Left cardiac atrium (tissue), 4 donors: ENCODE results near the gene PHLPP1. TPM values are rescaled to one million over a fixed set of nuclear protein-coding genes. Genes with fewer than 3 reads are reported as not detected.

Experiments used
- ATAC-seq, 2 donors: fragments of 200-7000 bp; cut with Tn5 transposase; one replicate each; pipeline ENCODE4 v1.9.1; 2020; ENCODE audit warnings: mild to moderate bottlenecking in 2 of 2, moderate library complexity in 2 of 2
- DNase-seq: peaks from one replicate; pipeline ENCODE4 v3.0.0-alpha.2; 2020
- intact Hi-C, 2 donors: fragments of 100-400 bp; cut with DNase I; formaldehyde crosslinking; loops; one replicate each; pipeline versions ENCODE4 v1.14.1 to v1.15.1; 2022 to 2023
- total RNA-seq, 2 donors: library from RNA; stranded (reverse); fragmentation: NEBNext Ultra II Directional; extraction: Animal tissue kit (Norgen Biotek cat#: 25700); gene quantifications; one replicate each; pipeline ENCODE4 v1.2.1, GENCODE V29; 2021
- donor health status: DM: no; HTN: yes; CAD: no.
- donor health status: DM: no; HTN: yes; CAD: no; lungs with severe emphysema.
- donor health status: DM: yes; HTN: yes; CAD: no.
- donor health status: Dilated cardiomyopathy.

Gene PHLPP1
- total RNA-seq, 2 donors from 2014 or later: 5.0 to 8.6 TPM

DNA sequence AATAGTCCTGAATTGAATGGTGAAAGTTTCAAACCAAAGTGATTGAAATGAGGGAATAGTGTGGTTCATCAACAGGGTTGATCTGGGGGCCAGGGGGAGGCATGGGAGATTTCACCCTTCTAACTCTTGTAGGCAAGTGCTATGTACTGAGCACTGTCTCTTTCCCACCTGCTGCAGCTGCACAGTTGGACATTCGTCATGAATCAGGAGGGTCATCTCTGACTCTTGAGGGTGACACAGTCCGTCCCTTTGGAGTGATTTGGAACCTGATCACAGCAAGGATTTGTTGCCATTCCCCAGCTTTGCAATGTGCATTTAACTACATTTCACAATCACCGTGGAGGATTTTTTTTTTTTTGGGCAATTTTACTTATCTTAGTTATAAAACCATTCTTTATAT lies 224.6 kb downstream of the PHLPP1 start:
- no peak for ATAC-seq
- intact Hi-C loops: loop anchor here in 1 of 2 donors (10.0 kb wide), 1 partner anchor 45 kb away; no protein-coding TSS in a partner anchor
- no peak for DNase-seq

- DNase-seq (no peak), ATAC-seq (no peak)
- intact Hi-C loops: loop anchor here in 1 of 2 donors (10.0 kb wide), 1 partner anchor 48 kb away; no protein-coding TSS in a partner anchor
Measured at GRCh38 chr18:62942578-62942977, 227.2 kb downstream of the PHLPP1 start.

GRCh38 chr18:62944454-62944853 lies 229.1 kb downstream of the PHLPP1 start:
- intact Hi-C loops: loop anchor here in 1 of 2 donors (10.0 kb wide), 1 partner anchor 50 kb away; no protein-coding TSS in a partner anchor
- DNase-seq (no peak), ATAC-seq (peak in 1 of 2 donors; percentile 83)

GRCh38 chr18:62948788-62949187 lies 233.4 kb downstream of the PHLPP1 start:
- ATAC-seq (no peak), DNase-seq (no peak)
- intact Hi-C loops: loop anchor here in 1 of 2 donors (10.0 kb wide), 1 partner anchor 54 kb away; no protein-coding TSS in a partner anchor

DNA sequence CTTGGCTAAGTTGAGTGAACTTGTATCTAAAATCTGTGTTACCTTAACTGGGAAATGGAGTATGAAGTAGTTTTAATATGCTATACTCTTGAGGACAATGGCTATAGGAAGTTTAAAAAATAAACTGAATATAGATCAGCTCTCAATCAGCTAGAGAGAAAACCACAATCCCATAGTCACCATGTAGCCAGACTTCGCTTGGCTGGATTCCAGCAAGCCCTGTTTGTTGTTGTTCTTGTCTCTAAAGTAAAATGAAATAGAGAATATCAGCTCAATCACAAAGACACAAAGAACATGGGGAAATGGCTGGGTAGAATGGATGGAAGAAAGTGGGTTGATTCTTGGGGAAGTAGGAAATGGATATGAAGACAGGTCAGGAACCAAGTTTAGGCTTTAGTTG lies 234.9 kb downstream of the PHLPP1 start:
- intact Hi-C loops: no loop called here
- no peak for ATAC-seq
- DNase-seq: no peak

DNA sequence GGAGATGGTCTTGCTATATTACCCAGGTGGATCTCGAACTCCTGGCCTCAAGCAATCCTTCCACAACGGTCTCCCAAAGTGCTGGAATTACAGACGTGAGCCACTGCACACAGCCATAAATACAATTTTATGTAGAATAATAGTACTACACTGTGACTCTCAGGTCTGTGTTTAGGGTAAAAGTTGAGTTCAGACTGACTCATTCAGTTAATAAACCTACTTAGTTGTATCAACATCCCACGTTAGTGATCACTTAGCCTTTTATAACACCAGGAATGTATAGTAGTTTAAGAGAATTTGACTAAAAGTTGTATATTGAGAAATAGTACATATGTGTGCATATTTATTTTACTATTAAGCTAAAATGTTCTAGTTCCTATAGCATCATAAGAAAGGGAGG lies 237.5 kb downstream of the PHLPP1 start:
- DNase-seq (no peak), ATAC-seq (no peak)
- intact Hi-C loops: no loop called here

DNA sequence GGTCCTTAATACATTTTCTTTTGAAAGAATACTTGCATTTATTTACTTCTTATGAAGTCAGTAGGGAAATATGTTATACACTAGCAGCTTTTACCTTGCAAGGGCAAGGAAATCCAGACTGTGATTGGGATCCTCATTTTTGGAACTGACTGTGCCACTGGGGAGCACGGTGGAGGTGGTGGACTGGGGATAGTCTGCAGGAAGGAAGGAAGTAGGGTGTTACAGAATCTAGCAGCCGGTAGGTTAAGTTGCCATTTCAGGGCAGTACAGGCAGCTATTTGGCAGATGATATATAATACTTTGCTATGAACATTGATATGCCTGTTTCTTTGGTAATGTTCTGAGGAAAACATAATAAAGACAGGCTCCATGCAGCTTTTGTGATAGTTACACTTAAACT lies 238.3 kb downstream of the PHLPP1 start:
- intact Hi-C loops: no loop called here
- DNase-seq (no peak), ATAC-seq (peak in 1 of 2 donors; percentile 23)

DNA sequence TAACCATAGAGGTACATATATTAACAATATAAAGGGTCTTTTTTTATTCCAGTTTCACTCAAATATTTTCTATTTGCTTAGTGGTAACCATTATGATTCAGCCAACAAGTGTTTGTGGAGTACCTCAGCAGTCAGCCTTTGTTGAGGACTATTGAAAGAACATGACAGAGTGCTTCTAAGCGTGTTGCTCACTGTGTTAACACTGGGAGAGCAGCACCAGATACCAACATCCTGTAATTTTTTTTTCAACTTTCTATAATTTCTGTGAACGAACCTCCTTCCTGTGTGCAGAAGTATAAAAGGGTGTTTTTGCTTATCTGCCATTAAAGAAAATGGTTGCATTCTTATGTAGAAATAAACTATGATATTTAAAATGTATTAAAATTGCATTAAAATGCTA lies 239.0 kb downstream of the PHLPP1 start:
- intact Hi-C loops: no loop called here
- DNase-seq (no peak), ATAC-seq (peak in 1 of 2 donors; percentile 62)

DNA sequence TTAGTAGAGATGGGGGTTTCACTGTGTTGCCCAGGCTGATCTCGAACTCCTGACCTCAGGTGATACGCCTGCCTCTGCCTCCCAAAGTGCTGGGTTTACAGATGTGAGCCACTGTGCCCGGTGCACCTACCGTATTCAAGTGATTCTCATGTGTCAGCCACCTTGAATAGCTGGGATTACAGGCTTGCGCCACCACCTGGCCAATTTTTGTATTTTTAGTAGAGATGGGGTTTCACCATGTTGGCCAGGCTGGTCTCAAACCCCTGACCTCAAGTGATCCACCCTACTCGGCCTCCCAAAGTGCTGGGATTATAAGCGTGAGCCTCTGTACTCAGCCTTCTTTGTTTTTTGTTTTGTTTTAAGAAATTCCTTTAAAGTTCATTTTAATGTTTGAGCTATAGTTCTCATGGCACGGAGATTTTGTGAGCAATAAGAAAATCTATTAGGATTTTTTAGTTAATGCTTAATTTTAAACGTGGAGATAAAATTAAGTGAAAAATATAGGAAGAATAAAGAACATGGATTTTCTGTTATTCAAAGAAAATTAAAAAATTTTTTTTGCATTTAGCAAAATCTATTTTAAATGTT lies 242.6 kb downstream of the PHLPP1 start:
- intact Hi-C loops: no loop called here
- peak; percentile 36 for DNase-seq
- no peak for ATAC-seq

DNA sequence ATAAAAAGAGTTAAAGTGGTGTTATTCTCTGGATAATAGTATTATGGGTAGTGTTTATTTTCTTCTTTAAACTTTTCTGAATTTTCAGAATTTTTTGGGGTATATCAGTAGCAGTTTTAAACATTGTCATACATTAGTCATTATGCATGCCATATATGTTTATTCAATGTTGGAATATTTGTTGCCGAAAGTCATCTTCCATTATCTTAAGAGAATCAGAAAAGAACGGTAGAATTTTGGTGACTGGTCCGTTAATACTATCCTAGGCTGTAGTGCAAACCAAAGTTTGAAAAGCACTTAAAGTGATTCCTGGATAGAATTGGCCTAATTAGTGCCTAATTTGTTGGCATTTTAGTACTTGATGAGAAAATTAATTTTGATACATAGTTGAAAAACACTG lies 244.1 kb downstream of the PHLPP1 start:
- DNase-seq (no peak), ATAC-seq (no peak)
- intact Hi-C loops: no loop called here

GRCh38 chr18:62963507-62963906 lies 248.2 kb downstream of the PHLPP1 start:
- ATAC-seq (no peak), DNase-seq (no peak)
- intact Hi-C loops: no loop called here

GRCh38 chr18:62964432-62964831 lies 249.1 kb downstream of the PHLPP1 start:
- ATAC-seq (no peak), DNase-seq (no peak)
- intact Hi-C loops: no loop called here

DNA sequence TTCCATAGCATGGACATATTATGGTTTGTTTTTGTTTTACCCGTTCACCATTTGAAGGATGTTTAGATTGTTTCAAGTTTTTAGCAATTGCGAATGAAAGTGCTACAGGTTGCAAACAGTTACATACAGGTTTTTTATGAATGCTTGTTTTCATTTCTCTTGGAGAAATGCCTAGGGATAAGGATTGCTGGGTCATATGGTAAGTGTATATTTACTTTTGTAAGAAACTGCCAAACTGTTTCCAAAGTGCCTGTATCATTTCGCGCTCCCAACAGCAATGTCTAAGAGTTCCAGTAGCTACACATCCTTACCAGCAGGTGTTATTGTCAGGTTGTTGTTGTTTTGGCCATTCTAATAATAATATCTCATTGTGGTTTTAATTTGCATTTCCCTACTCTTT lies 251.7 kb downstream of the PHLPP1 start:
- intact Hi-C loops: no loop called here
- ATAC-seq (no peak), DNase-seq (no peak)

DNA sequence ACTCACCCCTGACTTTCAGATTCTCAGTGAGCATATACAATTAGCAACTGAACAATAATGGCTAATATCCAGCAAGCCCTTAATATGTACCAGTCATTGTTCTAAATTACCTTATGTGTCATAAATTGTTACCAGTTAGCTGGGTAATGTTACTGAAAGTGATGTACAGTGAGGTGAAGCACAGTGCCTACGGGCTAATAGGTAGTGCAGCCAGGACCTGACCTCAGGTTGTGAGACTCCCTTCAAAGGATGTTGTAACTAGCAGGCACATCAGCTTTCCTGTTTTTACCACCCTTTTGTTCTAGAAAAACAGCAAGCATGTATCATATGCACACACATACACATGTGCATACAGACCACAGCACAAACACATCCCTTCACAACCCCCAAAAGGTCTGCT lies 258.3 kb downstream of the PHLPP1 start:
- intact Hi-C loops: no loop called here
- no peak for DNase-seq
- ATAC-seq: no peak

- DNase-seq (no peak), ATAC-seq (no peak)
- intact Hi-C loops: no loop called here
Measured at GRCh38 chr18:62974388-62974787, 259.0 kb downstream of the PHLPP1 start.

DNA sequence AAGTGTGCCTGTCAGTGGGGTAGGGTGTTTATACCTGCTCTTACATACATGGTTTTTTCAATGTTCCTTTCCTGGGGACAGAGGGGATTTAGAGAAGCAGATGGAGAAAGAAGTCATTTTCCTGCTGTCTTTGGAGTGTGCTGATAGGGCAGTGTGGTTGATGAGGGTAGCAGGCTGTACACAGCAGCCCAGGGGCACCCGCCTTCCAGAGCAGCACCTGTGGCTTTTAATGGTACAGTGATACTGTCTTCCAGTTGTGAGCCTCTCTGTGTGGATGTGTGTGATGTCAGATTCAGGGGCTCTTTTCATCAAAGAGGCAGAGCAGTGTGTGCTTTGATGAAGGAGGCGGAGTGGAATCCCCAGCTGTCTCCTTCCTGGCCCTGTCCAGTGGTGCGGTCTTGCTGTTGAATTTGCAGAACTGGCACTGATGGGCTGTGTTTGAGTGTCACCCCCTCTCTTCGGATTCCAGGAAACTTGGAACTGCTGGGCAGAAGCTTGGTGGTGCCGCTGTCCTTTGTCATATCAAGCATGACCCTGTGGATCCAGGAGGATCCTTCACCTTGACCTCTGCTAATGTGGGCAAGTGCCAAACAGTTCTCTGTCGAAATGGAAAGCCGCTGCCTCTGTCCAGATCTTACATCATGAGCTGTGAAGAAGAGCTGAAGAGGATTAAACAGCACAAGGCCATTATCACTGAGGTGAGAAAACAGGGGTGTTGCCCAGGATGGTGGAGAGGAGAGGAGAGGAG lies 259.8 kb downstream of the PHLPP1 start:
- ATAC-seq (no peak), DNase-seq (no peak)
- intact Hi-C loops: no loop called here

DNA sequence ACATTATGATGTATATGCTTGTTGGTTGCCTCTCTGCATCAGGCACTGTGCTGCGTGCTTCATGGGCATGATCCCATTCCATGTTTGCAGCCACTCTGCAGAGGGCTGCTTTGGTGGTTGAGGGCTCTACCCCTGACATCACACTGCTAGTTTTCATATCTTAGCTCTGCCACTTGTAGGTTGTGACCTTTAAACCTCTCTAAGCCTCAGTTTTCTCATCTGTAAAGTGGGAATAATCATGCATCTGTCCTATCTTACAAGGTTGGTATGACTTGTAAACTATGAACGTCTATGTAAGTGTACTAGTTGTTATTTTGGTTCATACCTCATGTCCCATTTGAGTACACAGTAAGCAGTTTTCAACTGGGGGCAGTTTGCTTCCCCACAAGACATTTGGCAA lies 260.4 kb downstream of the PHLPP1 start:
- intact Hi-C loops: no loop called here
- DNase-seq (no peak), ATAC-seq (no peak)

- intact Hi-C loops: no loop called here
- DNase-seq: no peak
- no peak for ATAC-seq
Measured at GRCh38 chr18:62976227-62976626, 260.9 kb downstream of the PHLPP1 start.

GRCh38 chr18:62977512-62977911 lies 262.2 kb downstream of the PHLPP1 start:
- ATAC-seq (no peak), DNase-seq (no peak)
- intact Hi-C loops: no loop called here

GRCh38 chr18:62978251-62979049 lies 263.1 kb downstream of the PHLPP1 start:
- ATAC-seq (no peak), DNase-seq (no peak)
- intact Hi-C loops: no loop called here
